DMS153 (cell line): ENCODE measurements around the gene GABRP.

Experiments used
- DNase-seq: peaks from one replicate; lab custom pipeline; 2025; lab: John Stamatoyannopoulos, UW

GABRP gene

GRCh38 chr5:170861917-170862766 is 78.6 kb downstream of the GABRP start, which contains the start of gene RANBP17:
Gene RANBP17, plus strand, starts transcription at chr5:170862018.
- DNase-seq = no peak

GRCh38 chr5:170863646-170864045 is 80.1 kb downstream of the GABRP start:
- DNase-seq = no peak
